GM12878 (cell line): ENCODE results near the gene PATL2. TPM values are rescaled to one million over a fixed set of nuclear protein-coding genes. Genes with fewer than 3 reads are reported as not detected.

Source experiments
- CEBPB ChIP-seq, 2 experiments: fragments of 150-350 bp in 1 of 2; IDR thresholded peaks; 2 replicates each; pipeline ENCODE4 v1.6.1; 2012 to 2014; ENCODE audit warnings: low read depth in 2 of 2, low read length in 2 of 2, borderline replicate concordance in 1 of 2, inconsistent platforms in 1 of 2
- CHD1 ChIP-seq: IDR thresholded peaks from 2 replicates; pipeline ENCODE4 v1.6.1; 2012; ENCODE audit warnings: low read depth, low read length, improper control_type of control experiment
- DPF2 ChIP-seq: fragments of 450-650 bp; IDR thresholded peaks from 2 replicates; pipeline ENCODE4 v1.6.1; 2017; ENCODE audit warnings: mild to moderate bottlenecking
- EP300 ChIP-seq, 2 experiments: fragments of 150-350 bp in 1 of 2; IDR thresholded peaks; 2 replicates each; pipeline ENCODE4 v1.6.1; 2011 to 2012; ENCODE audit warnings: low read depth in 2 of 2, low read length in 2 of 2, borderline replicate concordance in 1 of 2, improper control_type of control experiment in 1 of 2, inconsistent platforms in 1 of 2; ENCODE audit not compliant: control insufficient read depth in 1 of 2
- ETV6 ChIP-seq, 2 experiments: fragments of 450-650 bp in 1 of 2; IDR thresholded peaks in 1 of 2; conservative IDR thresholded peaks in 1 of 2; 2 replicates each; pipeline ENCODE4 v1.6.1; 2014; ENCODE audit warnings: antibody characterized with exemption in 1 of 2, borderline replicate concordance in 1 of 2, low read depth in 1 of 2, mild to moderate bottlenecking in 1 of 2, moderate library complexity in 1 of 2
- GABPA ChIP-seq: IDR thresholded peaks from 2 replicates; pipeline ENCODE4 v1.6.1; 2014; ENCODE audit warnings: antibody characterized with exemption, low read depth, mild to moderate bottlenecking, inconsistent platforms
- HDGF ChIP-seq: fragments of 450-650 bp; IDR thresholded peaks from 2 replicates; pipeline ENCODE4 v1.6.1; 2016; ENCODE audit warnings: antibody characterized with exemption
- IKZF1 ChIP-seq: fragments of 450-650 bp; conservative IDR thresholded peaks from 2 replicates; pipeline ENCODE4 v1.6.1; 2017; ENCODE audit warnings: antibody characterized with exemption, mild to moderate bottlenecking
- JUNB ChIP-seq: IDR thresholded peaks from 2 replicates; pipeline ENCODE4 v1.6.1; 2016; ENCODE audit warnings: antibody characterized with exemption, mild to moderate bottlenecking
- MTA3 ChIP-seq: IDR thresholded peaks from 2 replicates; pipeline ENCODE4 v1.6.1; 2012; ENCODE audit warnings: low read length, inconsistent platforms, borderline replicate concordance
- MXI1 ChIP-seq: fragments of 150-350 bp; IDR thresholded peaks from 2 replicates; pipeline ENCODE4 v1.6.1; 2011; ENCODE audit warnings: low read depth, mild to moderate bottlenecking, inconsistent platforms, low read length, improper control_type of control experiment
- NBN ChIP-seq: fragments of 450-650 bp; IDR thresholded peaks from 2 replicates; pipeline ENCODE4 v1.6.1; 2016
- NFXL1 ChIP-seq: fragments of 450-650 bp; IDR thresholded peaks from 2 replicates; pipeline ENCODE4 v1.6.1; 2017; ENCODE audit warnings: antibody characterized with exemption, mild to moderate bottlenecking, borderline replicate concordance
- NFYA ChIP-seq: IDR thresholded peaks from 2 replicates; pipeline ENCODE4 v1.6.1; 2011; ENCODE audit warnings: low read depth, mild to moderate bottlenecking, low read length, improper control_type of control experiment, borderline replicate concordance
- PAX8 ChIP-seq: fragments of 450-650 bp; IDR thresholded peaks from 2 replicates; pipeline ENCODE4 v1.6.1; 2017; ENCODE audit warnings: mild to moderate bottlenecking, moderate library complexity
- POLR2AphosphoS5 ChIP-seq: IDR thresholded peaks from 2 replicates; pipeline ENCODE4 v1.6.1; 2011; ENCODE audit warnings: mild to moderate bottlenecking, low read length, inconsistent platforms
- SMARCA5 ChIP-seq: fragments of 450-650 bp; IDR thresholded peaks from 2 replicates; pipeline ENCODE4 v1.6.1; 2017; ENCODE audit warnings: mild to moderate bottlenecking
- SP1 ChIP-seq: IDR thresholded peaks from one replicate; pipeline ENCODE4 v1.6.1; 2011; ENCODE audit warnings: low read depth, low read length
- SPI1 ChIP-seq: IDR thresholded peaks from 2 replicates; pipeline ENCODE4 v1.6.1; 2011; ENCODE audit warnings: low read depth, mild to moderate bottlenecking, low read length, moderate library complexity, borderline replicate concordance; ENCODE audit not compliant: insufficient read depth
- STAT3 ChIP-seq: IDR thresholded peaks from 2 replicates; pipeline ENCODE4 v1.6.1; 2011; ENCODE audit warnings: low read depth, low read length, improper control_type of control experiment
- TCF3 ChIP-seq: IDR thresholded peaks from 2 replicates; pipeline ENCODE4 v1.6.1; 2012; ENCODE audit warnings: low read depth, mild to moderate bottlenecking, low read length, borderline replicate concordance; ENCODE audit not compliant: insufficient read depth
- polyA plus RNA-seq, 11 experiments: library from polyadenylated mRNA; depleted of rRNA in 4 of 11; unstranded in 6 of 11; stranded (reverse) in 5 of 11; fragments of >200 nt; fragmentation: Nextera tagmentation in 4 of 11; fragmentation: Illumina TruSeq in 1 of 11; extraction: Ambion mirVana in 4 of 11; extraction: Trizol in 1 of 11; gene quantifications; 1 replicate in 1 of 11; 2 replicates in 10 of 11; pipeline versions ENCODE4 v1.2.1 to v1.2.3, GENCODE V29; 2011 to 2016; ENCODE audit warnings: inconsistent platforms in 2 of 11, missing spikeins in 2 of 11, low read depth in 1 of 11
- total RNA-seq, 4 experiments: library from RNA; depleted of rRNA in 3 of 4; stranded (reverse); fragments of >200 nt in 3 of 4; fragmentation: Illumina TruSeq in 1 of 4; extraction: Trizol in 1 of 4; gene quantifications; 2 replicates each; pipeline versions ENCODE4 v1.2.1 to v1.2.3, GENCODE V29; 2013 to 2021
- TF ChIP-seq, protein P1 (sequence below): IDR thresholded peaks from 2 replicates; pipeline ENCODE4 v1.6.1; 2012; ENCODE audit warnings: low read depth, low read length, improper control_type of control experiment
- TF ChIP-seq, protein P2 (sequence below), 3 experiments: IDR thresholded peaks in 2 of 3; conservative IDR thresholded peaks in 1 of 3; 2 replicates each; pipeline ENCODE4 v1.5.1; 2011; ENCODE audit warnings: low read depth in 3 of 3, low read length in 3 of 3, mild to moderate bottlenecking in 3 of 3, control low read depth in 2 of 3, moderate library complexity in 2 of 3, inconsistent platforms in 1 of 3, mixed read lengths in 1 of 3; ENCODE audit not compliant: control insufficient read depth in 2 of 3, insufficient read depth in 1 of 3; ENCODE audit errors: extremely low read depth in 1 of 3
- TF ChIP-seq, protein P3 (sequence below): IDR thresholded peaks from 2 replicates; pipeline ENCODE4 v1.6.1; 2012; ENCODE audit warnings: low read length, inconsistent platforms
- TF ChIP-seq, protein P4 (sequence below): fragments of 450-650 bp; IDR thresholded peaks from 2 replicates; pipeline ENCODE4 v1.6.1; 2017; ENCODE audit warnings: low read depth, mild to moderate bottlenecking, moderate library complexity

PATL2 gene
- total and polyA plus RNA-seq, 10 of the 15 experiments (the other 5 are each of a cell fraction or from before 2014, with no cell fraction given) = 4.2 to 16.2 (median 12.1) TPM

DNA sequence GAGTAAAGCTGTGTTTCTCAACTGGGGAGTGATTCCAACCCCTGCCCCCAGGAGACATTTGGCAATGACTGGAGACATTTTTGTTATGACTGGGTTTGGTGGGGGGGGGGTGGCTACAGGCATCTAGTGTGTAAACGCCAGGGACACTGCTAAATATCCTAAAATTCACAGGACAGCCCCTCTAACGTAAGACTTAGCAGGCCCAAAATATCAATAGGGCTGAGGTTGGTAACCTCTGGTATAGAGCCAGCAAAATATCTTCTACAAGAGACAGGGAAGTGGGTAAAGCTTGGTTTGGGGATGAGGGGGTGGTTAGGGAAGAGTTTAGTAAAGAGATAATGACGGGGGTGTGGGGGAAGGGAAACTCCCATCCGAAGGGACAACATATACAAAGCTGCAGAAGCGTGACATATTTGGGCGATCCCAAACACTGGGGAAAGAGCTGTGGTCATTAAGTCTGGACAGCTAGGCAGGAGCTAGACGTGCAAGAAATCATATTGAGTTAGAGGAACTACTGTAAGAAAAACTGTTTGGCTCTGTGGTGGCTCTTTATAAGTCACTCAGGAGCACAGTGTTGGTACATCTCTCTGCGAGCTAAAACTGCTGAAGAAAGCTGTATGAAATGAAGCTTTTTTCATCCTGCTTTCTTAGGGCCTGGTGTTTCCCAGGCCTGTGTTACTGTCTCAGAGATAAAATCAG lies 24.5 kb upstream of the PATL2 start (continued):
- no peak for TF ChIP-seq NFXL1
- peak in 1 of 2 experiments; percentile 99; a peak in 2 of 4 replicates for TF ChIP-seq ETV6 (conservative IDR thresholded peaks at IDR 0.05 in 1 of 2, IDR thresholded peaks at IDR 0.05 in 1 of 2; ENCODE audit: borderline replicate concordance in 1 of 2, low read depth in 1 of 2)
- no peak for TF ChIP-seq SP1
- no peak for TF ChIP-seq GABPA
- TF ChIP-seq MTA3 = peak; percentile 59; the same call in 1 of the 2 replicates
- 0 out of 2 replicates have a peak, but pooled peaks have one; percentile 58 for TF ChIP-seq NBN
- TF ChIP-seq, protein P1, sequence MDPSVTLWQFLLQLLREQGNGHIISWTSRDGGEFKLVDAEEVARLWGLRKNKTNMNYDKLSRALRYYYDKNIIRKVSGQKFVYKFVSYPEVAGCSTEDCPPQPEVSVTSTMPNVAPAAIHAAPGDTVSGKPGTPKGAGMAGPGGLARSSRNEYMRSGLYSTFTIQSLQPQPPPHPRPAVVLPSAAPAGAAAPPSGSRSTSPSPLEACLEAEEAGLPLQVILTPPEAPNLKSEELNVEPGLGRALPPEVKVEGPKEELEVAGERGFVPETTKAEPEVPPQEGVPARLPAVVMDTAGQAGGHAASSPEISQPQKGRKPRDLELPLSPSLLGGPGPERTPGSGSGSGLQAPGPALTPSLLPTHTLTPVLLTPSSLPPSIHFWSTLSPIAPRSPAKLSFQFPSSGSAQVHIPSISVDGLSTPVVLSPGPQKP = no peak
- TF ChIP-seq TCF3 = no peak
- TF ChIP-seq, protein P2, sequence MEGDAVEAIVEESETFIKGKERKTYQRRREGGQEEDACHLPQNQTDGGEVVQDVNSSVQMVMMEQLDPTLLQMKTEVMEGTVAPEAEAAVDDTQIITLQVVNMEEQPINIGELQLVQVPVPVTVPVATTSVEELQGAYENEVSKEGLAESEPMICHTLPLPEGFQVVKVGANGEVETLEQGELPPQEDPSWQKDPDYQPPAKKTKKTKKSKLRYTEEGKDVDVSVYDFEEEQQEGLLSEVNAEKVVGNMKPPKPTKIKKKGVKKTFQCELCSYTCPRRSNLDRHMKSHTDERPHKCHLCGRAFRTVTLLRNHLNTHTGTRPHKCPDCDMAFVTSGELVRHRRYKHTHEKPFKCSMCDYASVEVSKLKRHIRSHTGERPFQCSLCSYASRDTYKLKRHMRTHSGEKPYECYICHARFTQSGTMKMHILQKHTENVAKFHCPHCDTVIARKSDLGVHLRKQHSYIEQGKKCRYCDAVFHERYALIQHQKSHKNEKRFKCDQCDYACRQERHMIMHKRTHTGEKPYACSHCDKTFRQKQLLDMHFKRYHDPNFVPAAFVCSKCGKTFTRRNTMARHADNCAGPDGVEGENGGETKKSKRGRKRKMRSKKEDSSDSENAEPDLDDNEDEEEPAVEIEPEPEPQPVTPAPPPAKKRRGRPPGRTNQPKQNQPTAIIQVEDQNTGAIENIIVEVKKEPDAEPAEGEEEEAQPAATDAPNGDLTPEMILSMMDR (IDR thresholded peaks at IDR 0.05 in 2 of 3, conservative IDR thresholded peaks at IDR 0.05 in 1 of 3; ENCODE audit: control insufficient read depth in 2 of 3, extremely low read depth in 1 of 3, insufficient read depth in 1 of 3, low read depth in 3 of 3, low read length in 3 of 3) = peak in 1 of 3 experiments; percentile 5; a peak in 1 of 6 replicates
- TF ChIP-seq CHD1 = no peak
- TF ChIP-seq PAX8 = no peak
- TF ChIP-seq NFYA = no peak
- peak; percentile 58; the same call in 1 of the 2 replicates for TF ChIP-seq SPI1
- TF ChIP-seq CEBPB (IDR thresholded peaks at IDR 0.05; ENCODE audit: borderline replicate concordance in 1 of 2, low read depth in 2 of 2, low read length in 2 of 2) = 0 out of 4 replicates have a peak, but pooled peaks of 1 of the 2 experiments have one; percentile 4
- TF ChIP-seq MXI1 = no peak
- TF ChIP-seq, protein P3, sequence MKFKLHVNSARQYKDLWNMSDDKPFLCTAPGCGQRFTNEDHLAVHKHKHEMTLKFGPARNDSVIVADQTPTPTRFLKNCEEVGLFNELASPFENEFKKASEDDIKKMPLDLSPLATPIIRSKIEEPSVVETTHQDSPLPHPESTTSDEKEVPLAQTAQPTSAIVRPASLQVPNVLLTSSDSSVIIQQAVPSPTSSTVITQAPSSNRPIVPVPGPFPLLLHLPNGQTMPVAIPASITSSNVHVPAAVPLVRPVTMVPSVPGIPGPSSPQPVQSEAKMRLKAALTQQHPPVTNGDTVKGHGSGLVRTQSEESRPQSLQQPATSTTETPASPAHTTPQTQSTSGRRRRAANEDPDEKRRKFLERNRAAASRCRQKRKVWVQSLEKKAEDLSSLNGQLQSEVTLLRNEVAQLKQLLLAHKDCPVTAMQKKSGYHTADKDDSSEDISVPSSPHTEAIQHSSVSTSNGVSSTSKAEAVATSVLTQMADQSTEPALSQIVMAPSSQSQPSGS = peak; percentile 32; the same call in 1 of the 2 replicates
- 0 out of 2 replicates have a peak, but pooled peaks have one; percentile 45 for TF ChIP-seq STAT3
- TF ChIP-seq POLR2AphosphoS5 = no peak
- peak in 1 of 2 experiments; percentile 10; a peak in 1 of 4 replicates for TF ChIP-seq EP300 (IDR thresholded peaks at IDR 0.05; ENCODE audit: borderline replicate concordance in 1 of 2, control insufficient read depth in 1 of 2, low read depth in 2 of 2, low read length in 2 of 2)
- peak; percentile 89 for TF ChIP-seq IKZF1
- TF ChIP-seq HDGF = no peak
- TF ChIP-seq JUNB = peak; percentile 73
- TF ChIP-seq, protein P4, sequence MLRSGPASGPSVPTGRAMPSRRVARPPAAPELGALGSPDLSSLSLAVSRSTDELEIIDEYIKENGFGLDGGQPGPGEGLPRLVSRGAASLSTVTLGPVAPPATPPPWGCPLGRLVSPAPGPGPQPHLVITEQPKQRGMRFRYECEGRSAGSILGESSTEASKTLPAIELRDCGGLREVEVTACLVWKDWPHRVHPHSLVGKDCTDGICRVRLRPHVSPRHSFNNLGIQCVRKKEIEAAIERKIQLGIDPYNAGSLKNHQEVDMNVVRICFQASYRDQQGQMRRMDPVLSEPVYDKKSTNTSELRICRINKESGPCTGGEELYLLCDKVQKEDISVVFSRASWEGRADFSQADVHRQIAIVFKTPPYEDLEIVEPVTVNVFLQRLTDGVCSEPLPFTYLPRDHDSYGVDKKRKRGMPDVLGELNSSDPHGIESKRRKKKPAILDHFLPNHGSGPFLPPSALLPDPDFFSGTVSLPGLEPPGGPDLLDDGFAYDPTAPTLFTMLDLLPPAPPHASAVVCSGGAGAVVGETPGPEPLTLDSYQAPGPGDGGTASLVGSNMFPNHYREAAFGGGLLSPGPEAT = peak; percentile 81
- TF ChIP-seq SMARCA5 = no peak
- TF ChIP-seq DPF2 = peak; percentile 57; the same call in 1 of the 2 replicates
